HepG2 (cell line): ENCODE results near the gene SYPL2. TPM values are rescaled to one million over a fixed set of nuclear protein-coding genes. Genes with fewer than 3 reads are reported as not detected.

ENCODE experiments used
- AHDC1 ChIP-seq: sonication (generic); formaldehyde crosslinking; IDR thresholded peaks from 2 replicates; pipeline ENCODE4 v1.5.1; 2020; ENCODE audit warnings: mild to moderate bottlenecking, missing genetic modification reagents, borderline replicate concordance
- ASH2L ChIP-seq: fragments of 300-600, 200-600 bp; sonication (generic); IDR thresholded peaks from 2 replicates; pipeline ENCODE4 v1.7.0; 2017; ENCODE audit warnings: low read depth, mild to moderate bottlenecking, moderate library complexity, mixed read lengths, low read length; ENCODE audit not compliant: insufficient read length
- BHLHE40 ChIP-seq: IDR thresholded peaks from 2 replicates; pipeline ENCODE4 v1.6.1; 2011; ENCODE audit warnings: low read length, improper control_type of control experiment
- CAMTA2 ChIP-seq: sonication (generic); formaldehyde crosslinking; IDR thresholded peaks from 2 replicates; pipeline ENCODE4 v1.4.0; 2020; ENCODE audit warnings: mild to moderate bottlenecking, missing genetic modification reagents, borderline replicate concordance
- CHD2 ChIP-seq: IDR thresholded peaks from 2 replicates; pipeline ENCODE4 v1.6.1; 2011; ENCODE audit warnings: low read depth, low read length, improper control_type of control experiment
- CTCF ChIP-seq: sonication (generic); formaldehyde crosslinking; IDR thresholded peaks from 2 replicates; pipeline ENCODE4 v1.5.0; 2020; ENCODE audit warnings: mild to moderate bottlenecking, missing genetic modification reagents, moderate library complexity
- HDAC2 ChIP-seq: sonication (generic); formaldehyde crosslinking; IDR thresholded peaks from 2 replicates; pipeline ENCODE4 v1.4.0; 2020; ENCODE audit warnings: missing genetic modification reagents
- HOXD1 ChIP-seq: sonication (generic); formaldehyde crosslinking; IDR thresholded peaks from 2 replicates; pipeline ENCODE4 v1.5.0; 2020; ENCODE audit warnings: missing genetic modification reagents
- KDM2A ChIP-seq: sonication (generic); formaldehyde crosslinking; IDR thresholded peaks from 2 replicates; pipeline ENCODE4 v1.4.0; 2020; ENCODE audit warnings: low read depth, missing genetic modification reagents, borderline replicate concordance
- PHB2 ChIP-seq: fragments of 450-650 bp; IDR thresholded peaks from 2 replicates; pipeline ENCODE4 v1.6.1; 2018; ENCODE audit not compliant: partially characterized antibody
- PHF20 ChIP-seq: sonication (generic); formaldehyde crosslinking; IDR thresholded peaks from 2 replicates; pipeline ENCODE4 v1.5.0; 2020; ENCODE audit warnings: mild to moderate bottlenecking, missing genetic modification reagents
- PHF8 ChIP-seq: sonication (generic); formaldehyde crosslinking; IDR thresholded peaks from 2 replicates; pipeline ENCODE4 v1.5.0; 2020; ENCODE audit warnings: missing genetic modification reagents
- PITX1 ChIP-seq: sonication (generic); formaldehyde crosslinking; IDR thresholded peaks from 2 replicates; pipeline ENCODE4 v1.5.1; 2020; ENCODE audit warnings: mild to moderate bottlenecking, missing genetic modification reagents
- PTBP1 ChIP-seq: fragments of 200-400 bp; formaldehyde crosslinking; IDR thresholded peaks from 2 replicates; pipeline ENCODE4 v1.6.1; 2018; ENCODE audit warnings: low read length, low read depth; ENCODE audit not compliant: poor library complexity, severe bottlenecking
- SNAPC2 ChIP-seq: sonication (generic); formaldehyde crosslinking; IDR thresholded peaks from 2 replicates; pipeline ENCODE4 v1.8.1; 2022; ENCODE audit warnings: mild to moderate bottlenecking, missing genetic modification reagents
- SOX6 ChIP-seq, 2 experiments: fragments of 450-650 bp in 1 of 2; sonication (generic) in 1 of 2; formaldehyde crosslinking in 1 of 2; IDR thresholded peaks; 2 replicates each; pipeline versions ENCODE4 v1.4.0 to v1.6.1; 2017 to 2020; ENCODE audit warnings: antibody characterized with exemption in 1 of 2, mild to moderate bottlenecking in 1 of 2, missing genetic modification reagents in 1 of 2
- SP4 ChIP-seq: sonication (generic); formaldehyde crosslinking; IDR thresholded peaks from 2 replicates; pipeline ENCODE4 v1.8.1; 2023; ENCODE audit warnings: mild to moderate bottlenecking, missing genetic modification reagents
- TAF1 ChIP-seq: sonication (generic); formaldehyde crosslinking; IDR thresholded peaks from 2 replicates; pipeline ENCODE4 v1.4.0; 2020; ENCODE audit warnings: missing genetic modification reagents
- TBX2 ChIP-seq: sonication (generic); formaldehyde crosslinking; IDR thresholded peaks from 2 replicates; pipeline ENCODE4 v1.5.0; 2020; ENCODE audit warnings: missing genetic modification reagents, mild to moderate bottlenecking, borderline replicate concordance
- TOPORS ChIP-seq: sonication (generic); formaldehyde crosslinking; IDR thresholded peaks from 2 replicates; pipeline ENCODE4 v1.8.0; 2023; ENCODE audit warnings: mild to moderate bottlenecking, missing genetic modification reagents
- ZNF230 ChIP-seq: sonication (generic); formaldehyde crosslinking; IDR thresholded peaks from 2 replicates; pipeline ENCODE4 v1.4.0; 2020; ENCODE audit warnings: mild to moderate bottlenecking, missing genetic modification reagents
- ZNF256 ChIP-seq: sonication (generic); formaldehyde crosslinking; conservative IDR thresholded peaks from 2 replicates; pipeline ENCODE4 v1.4.0; 2020; ENCODE audit warnings: missing genetic modification reagents
- ZNF383 ChIP-seq: sonication (generic); formaldehyde crosslinking; IDR thresholded peaks from 2 replicates; pipeline ENCODE4 v1.4.0; 2020; ENCODE audit warnings: missing genetic modification reagents, mild to moderate bottlenecking, borderline replicate concordance
- ZNF557 ChIP-seq: sonication (generic); formaldehyde crosslinking; IDR thresholded peaks from 2 replicates; pipeline ENCODE4 v1.4.0; 2020; ENCODE audit warnings: missing genetic modification reagents
- polyA plus RNA-seq, 8 experiments: library from polyadenylated mRNA; depleted of rRNA in 3 of 8; stranded (reverse) in 7 of 8; unstranded in 1 of 8; fragments of >200 nt; fragmentation: Illumina TruSeq in 4 of 8; extraction: Trizol in 4 of 8; gene quantifications; 2 replicates each; pipeline versions ENCODE4 v1.2.1 to v1.2.3, GENCODE V29; 2011 to 2016; ENCODE audit warnings: low read depth in 4 of 8, missing spikeins in 1 of 8, mixed read lengths in 1 of 8; ENCODE audit not compliant: insufficient read depth in 1 of 8
- total RNA-seq, 5 experiments: library from RNA; depleted of rRNA; stranded (reverse); fragments of >200 nt; fragmentation: Illumina TruSeq; extraction: Trizol; gene quantifications; 2 replicates each; pipeline ENCODE4 v1.2.3, GENCODE V29; 2016; ENCODE audit warnings: low read depth in 1 of 5

Gene SYPL2
- total and polyA plus RNA-seq, 2 of the 13 experiments (the other 11 are each of a cell fraction or from before 2014, with no cell fraction given), result 0.17 to 0.24 TPM

GRCh38 chr1:109493805-109494539, 27.6 kb downstream of the SYPL2 start, which contains the start of gene CYB561D1 (continued):
- TF ChIP-seq ZNF383, result peak; percentile 60; the same call in 1 of the 2 replicates
- peak; percentile 72; the same call in 1 of the 2 replicates for TF ChIP-seq PITX1 (CRISPR knock-in tag)
- peak; percentile 75; the same call in 1 of the 2 replicates for TF ChIP-seq HOXD1
- peak; percentile 93 for TF ChIP-seq PHF20 (CRISPR knock-in tag)
- peak; percentile 97 for TF ChIP-seq KDM2A (CRISPR knock-in tag)
- no peak for TF ChIP-seq SOX6 (IDR thresholded peaks at IDR 0.05)
- peak; percentile 47; the same call in 1 of the 2 replicates for TF ChIP-seq SOX6 (CRISPR knock-in tag; IDR thresholded peaks at IDR 0.05)
- TF ChIP-seq ASH2L, result peak; percentile 87
- TF ChIP-seq ZNF256 (CRISPR knock-in tag), result 0 out of 2 replicates have a peak, but pooled peaks have one; percentile 71
- peak; percentile 75 for TF ChIP-seq SNAPC2
- peak; percentile 67; the same call in 1 of the 2 replicates for TF ChIP-seq ZNF557
- peak; percentile 65; the same call in 1 of the 2 replicates for TF ChIP-seq HDAC2 (CRISPR knock-in tag)
- TF ChIP-seq PHB2, result no peak
- TF ChIP-seq CHD2, result peak; percentile 96
- no peak for TF ChIP-seq ZNF230 (CRISPR knock-in tag)
- TF ChIP-seq CTCF (CRISPR knock-in tag), result peak; percentile 95
- TF ChIP-seq PTBP1, result no peak
- peak; percentile 64; the same call in 1 of the 2 replicates for TF ChIP-seq SP4 (CRISPR knock-in tag)
- peak; percentile 75; the same call in 1 of the 2 replicates for TF ChIP-seq TOPORS (CRISPR knock-in tag)
- TF ChIP-seq PHF8 (CRISPR knock-in tag), result peak; percentile 90
- no peak for TF ChIP-seq BHLHE40
- peak; percentile 63 for TF ChIP-seq TBX2 (CRISPR knock-in tag)
- no peak for TF ChIP-seq AHDC1 (CRISPR knock-in tag)
- TF ChIP-seq CAMTA2 (CRISPR knock-in tag), result peak; percentile 40; the same call in 1 of the 2 replicates
- peak; percentile 76 for TF ChIP-seq TAF1 (CRISPR knock-in tag)
